IPS-15b (cell line): ENCODE measurements around the gene PHLPP1.

Source experiments
- H3K27me3 ChIP-seq: one replicate; pipeline ENCODE4 v1.6.1; 2013; ENCODE audit warnings: low read length; ENCODE audit not compliant: control insufficient read depth, insufficient read depth
- H3K36me3 ChIP-seq: one replicate; pipeline ENCODE4 v1.6.1; 2013; ENCODE audit warnings: low read length; ENCODE audit not compliant: control insufficient read depth, insufficient read depth
- H3K4me1 ChIP-seq: one replicate; pipeline ENCODE4 v1.6.1; 2013; ENCODE audit warnings: mild to moderate bottlenecking, low read length; ENCODE audit not compliant: control insufficient read depth, insufficient read depth
- H3K4me3 ChIP-seq: one replicate; pipeline ENCODE4 v1.5.1; 2013; ENCODE audit warnings: low read depth, low read length
- H3K9ac ChIP-seq: one replicate; pipeline ENCODE4 v1.6.1; 2013; ENCODE audit warnings: low read depth, mild to moderate bottlenecking, low read length
- H3K9me3 ChIP-seq: one replicate; pipeline ENCODE4 v1.6.1; 2013; ENCODE audit warnings: mild to moderate bottlenecking, low read length; ENCODE audit not compliant: control insufficient read depth, insufficient read depth

Gene PHLPP1

GRCh38 chr18:62987055-62987830 lies 271.9 kb downstream of the PHLPP1 start:
- H3K4me3 ChIP-seq = no peak overlapping the region
- H3K4me1 ChIP-seq = no peaks in the 10 kb centered on the region
- H3K36me3 ChIP-seq = no peaks in the 10 kb centered on the region
- no peaks in the 10 kb centered on the region for H3K27me3 ChIP-seq
- no peak overlapping the region for H3K9ac ChIP-seq
- no peaks in the 10 kb centered on the region for H3K9me3 ChIP-seq

GRCh38 chr18:62987859-62988258 lies 272.5 kb downstream of the PHLPP1 start:
- Histone ChIP-seq H3K9ac (no peak overlapping the region), H3K4me3 (no peak overlapping the region), H3K27me3 (no peaks in the 10 kb centered on the region), H3K36me3 (no peaks in the 10 kb centered on the region), H3K4me1 (no peaks in the 10 kb centered on the region), H3K9me3 (no peaks in the 10 kb centered on the region)

GRCh38 chr18:62988471-62988870 lies 273.1 kb downstream of the PHLPP1 start:
- Histone ChIP-seq H3K27me3 (no peaks in the 10 kb centered on the region), H3K4me3 (no peak overlapping the region), H3K9ac (no peak overlapping the region), H3K36me3 (no peaks in the 10 kb centered on the region), H3K9me3 (no peaks in the 10 kb centered on the region), H3K4me1 (no peaks in the 10 kb centered on the region)

- Histone ChIP-seq H3K9ac (no peak overlapping the region), H3K9me3 (no peaks in the 10 kb centered on the region), H3K27me3 (no peaks in the 10 kb centered on the region), H3K4me3 (no peak overlapping the region), H3K4me1 (no peaks in the 10 kb centered on the region), H3K36me3 (no peaks in the 10 kb centered on the region)
Measured at GRCh38 chr18:62989195-62989594, 273.9 kb downstream of the PHLPP1 start.

- no peaks in the 10 kb centered on the region for H3K27me3 ChIP-seq
- no peaks in the 10 kb centered on the region for H3K36me3 ChIP-seq
- H3K9me3 ChIP-seq = no peaks in the 10 kb centered on the region
- no peak overlapping the region for H3K4me3 ChIP-seq
- H3K4me1 ChIP-seq = no peaks in the 10 kb centered on the region
- no peak overlapping the region for H3K9ac ChIP-seq
Measured at GRCh38 chr18:62990653-62991052, 275.3 kb downstream of the PHLPP1 start.

- no peaks in the 10 kb centered on the region for H3K4me1 ChIP-seq
- H3K9me3 ChIP-seq = no peaks in the 10 kb centered on the region
- H3K27me3 ChIP-seq = no peaks in the 10 kb centered on the region
- no peak overlapping the region for H3K9ac ChIP-seq
- H3K36me3 ChIP-seq = no peaks in the 10 kb centered on the region
- H3K4me3 ChIP-seq = no peak overlapping the region
Measured at GRCh38 chr18:62991389-62991788, 276.0 kb downstream of the PHLPP1 start.

GRCh38 chr18:62991959-62992358 lies 276.6 kb downstream of the PHLPP1 start:
- no peak overlapping the region for H3K9ac ChIP-seq

GRCh38 chr18:62992877-62993365 lies 277.6 kb downstream of the PHLPP1 start:
- Histone ChIP-seq H3K4me1 (no peaks in the 10 kb centered on the region), H3K36me3 (no peaks in the 10 kb centered on the region), H3K27me3 (no peaks in the 10 kb centered on the region), H3K4me3 (no peak overlapping the region), H3K9me3 (no peaks in the 10 kb centered on the region), H3K9ac (no peak overlapping the region)

More at GRCh38 chr18:62991959-62992358, 276.6 kb downstream of the PHLPP1 start:
- Histone ChIP-seq H3K9me3 (no peaks in the 10 kb centered on the region), H3K27me3 (no peaks in the 10 kb centered on the region), H3K36me3 (no peaks in the 10 kb centered on the region), H3K4me1 (no peaks in the 10 kb centered on the region), H3K4me3 (no peak overlapping the region)

- Histone ChIP-seq H3K9ac (no peak overlapping the region), H3K36me3 (no peaks in the 10 kb centered on the region)
Measured at GRCh38 chr18:62996566-62996965, 281.2 kb downstream of the PHLPP1 start.

GRCh38 chr18:62997076-62997475 lies 281.7 kb downstream of the PHLPP1 start:
- Histone ChIP-seq H3K36me3 (no peaks in the 10 kb centered on the region), H3K4me1 (no peaks in the 10 kb centered on the region), H3K27me3 (no peaks in the 10 kb centered on the region), H3K9ac (no peak overlapping the region), H3K4me3 (no peak overlapping the region), H3K9me3 (no peaks in the 10 kb centered on the region)

More at GRCh38 chr18:62996566-62996965, 281.2 kb downstream of the PHLPP1 start:
- Histone ChIP-seq H3K4me1 (no peaks in the 10 kb centered on the region), H3K9me3 (no peaks in the 10 kb centered on the region), H3K4me3 (no peak overlapping the region), H3K27me3 (no peaks in the 10 kb centered on the region)

GRCh38 chr18:62998443-62998842 lies 283.1 kb downstream of the PHLPP1 start:
- H3K9me3 ChIP-seq = no peaks in the 10 kb centered on the region
- no peaks in the 10 kb centered on the region for H3K4me1 ChIP-seq
- no peaks in the 10 kb centered on the region for H3K36me3 ChIP-seq
- H3K27me3 ChIP-seq = no peaks in the 10 kb centered on the region
- no peak overlapping the region for H3K4me3 ChIP-seq
- no peak overlapping the region for H3K9ac ChIP-seq

- Histone ChIP-seq H3K4me1 (no peaks in the 10 kb centered on the region), H3K27me3 (no peaks in the 10 kb centered on the region), H3K9ac (no peak overlapping the region), H3K4me3 (no peak overlapping the region), H3K36me3 (no peaks in the 10 kb centered on the region), H3K9me3 (no peaks in the 10 kb centered on the region)
Measured at GRCh38 chr18:62999392-62999791, 284.1 kb downstream of the PHLPP1 start.
